Activated CD4-positive, CD25-positive, alpha-beta regulatory T cell treated with anti-CD3 and anti-CD28 coated beads, Interleukin-2, amount 50 U/mL, for 24 hours (primary cell): ENCODE results near the gene AIFM1.

ENCODE experiments used
- ATAC-seq, 2 donors: fragments of 150-1000 bp; cut with Tn5 transposase; one replicate each; pipeline ENCODE4 v1.10.0; 2021; ENCODE audit warnings: mild to moderate bottlenecking in 1 of 2, moderate library complexity in 1 of 2

AIFM1 gene

GRCh38 chrX:130165703-130166502, at the start of gene AIFM1:
TSS of gene AIFM1 (minus strand) at chrX:130165841. CDS start at chrX:130165656, 185 bp downstream.
- peak; percentile 94 to 95 for ATAC-seq

GRCh38 chrX:130213376-130213775, 47.7 kb upstream of the AIFM1 start:
- ATAC-seq, result no peak

- peak; percentile 81 to 85 for ATAC-seq
These were observed 46.7 kb upstream of the AIFM1 start for GRCh38 chrX:130212371-130212770.

- peak; percentile 65 for ATAC-seq
These were observed 46.0 kb upstream of the AIFM1 start for GRCh38 chrX:130211415-130212186.

GRCh38 chrX:130204647-130205046, 39.0 kb upstream of the AIFM1 start:
- no peak for ATAC-seq

GRCh38 chrX:130197464-130197863, 31.8 kb upstream of the AIFM1 start:
- ATAC-seq, result no peak

- no peak for ATAC-seq
These were observed 30.8 kb upstream of the AIFM1 start for GRCh38 chrX:130196466-130196865.

GRCh38 chrX:130190801-130191200, 25.2 kb upstream of the AIFM1 start:
- ATAC-seq, result no peak

- ATAC-seq, result no peak
These were observed 21.0 kb upstream of the AIFM1 start for GRCh38 chrX:130186651-130187050.

- no peak for ATAC-seq
These were observed 19.2 kb upstream of the AIFM1 start for GRCh38 chrX:130184857-130185256.

GRCh38 chrX:130184168-130184567, 18.5 kb upstream of the AIFM1 start:
- no peak for ATAC-seq

- ATAC-seq, result peak; percentile 61 to 82
These were observed 14.1 kb upstream of the AIFM1 start for GRCh38 chrX:130179579-130180215.

- ATAC-seq, result no peak
These were observed 13.5 kb upstream of the AIFM1 start for GRCh38 chrX:130179170-130179569.

- ATAC-seq, result no peak
These were observed 11.3 kb upstream of the AIFM1 start for GRCh38 chrX:130176942-130177341.

- ATAC-seq, result no peak
These were observed 10.7 kb upstream of the AIFM1 start for GRCh38 chrX:130176354-130176776.

GRCh38 chrX:130174937-130175336, 9.3 kb upstream of the AIFM1 start:
- no peak for ATAC-seq

GRCh38 chrX:130174045-130174704, 8.5 kb upstream of the AIFM1 start:
- ATAC-seq, result no peak

- ATAC-seq, result peak; percentile 62 to 68
These were observed 7.7 kb upstream of the AIFM1 start for GRCh38 chrX:130173190-130173895.

- ATAC-seq, result no peak
These were observed 6.6 kb upstream of the AIFM1 start for GRCh38 chrX:130172127-130172845.

GRCh38 chrX:130171446-130172126, 5.9 kb upstream of the AIFM1 start, which contains the start of gene RAB33A:
TSS of gene RAB33A (plus strand) at chrX:130171962. CDS start at chrX:130172063, 101 bp downstream.
- ATAC-seq, result peak; percentile 26 to 28
